HEK293 (cell line): ENCODE results near the gene ZNF593OS.

Experiments used
- CTCF ChIA-PET: fragments of 350-600 bp; formaldehyde crosslinking; extraction: SDS; loops from one replicate; lab custom pipeline; 2021; ENCODE audit warnings: antibody characterized with exemption; lab: Yijun Ruan, JAX
- POLR2A ChIA-PET: fragments of 300-600 bp; formaldehyde crosslinking; extraction: SDS; loops from one replicate; lab custom pipeline; 2020; ENCODE audit warnings: antibody characterized with exemption, inconsistent platforms; lab: Yijun Ruan, JAX
- H3K27ac ChIP-seq: fragments of 200-500 bp; sonication (Bioruptor generic); 2 replicates; pipeline ENCODE4 v1.5.1; 2014; ENCODE audit warnings: low read depth, low read length, control low read depth, inconsistent platforms; ENCODE audit errors: extremely low read depth
- H3K36me3 ChIP-seq, 2 experiments: fragments of 200-500 bp in 1 of 2; sonication (Bioruptor generic) in 1 of 2; 1 replicate in 1 of 2; 2 replicates in 1 of 2; pipeline ENCODE4 v1.5.1; 2014 to 2017; ENCODE audit warnings: inconsistent platforms in 2 of 2, low read length in 2 of 2; ENCODE audit not compliant: control insufficient read depth in 2 of 2, insufficient read depth in 1 of 2
- H3K4me1 ChIP-seq: fragments of 200-500 bp; sonication (Bioruptor generic); 2 replicates; pipeline ENCODE4 v1.5.1; 2014; ENCODE audit warnings: mild to moderate bottlenecking, low read length, inconsistent platforms; ENCODE audit not compliant: control insufficient read depth, insufficient read depth
- H3K4me3 ChIP-seq: 2 replicates; pipeline ENCODE4 v1.5.1; 2011; ENCODE audit warnings: low read depth, mild to moderate bottlenecking, control low read depth, low read length, moderate library complexity
- H3K9me3 ChIP-seq: fragments of 200-500 bp; sonication (Bioruptor generic); 2 replicates; pipeline ENCODE4 v1.5.1; 2014; ENCODE audit warnings: low read depth, low read length, inconsistent platforms; ENCODE audit not compliant: control insufficient read depth, insufficient read depth
- FEZF1 ChIP-seq: fragments of 450-650 bp; formaldehyde crosslinking; IDR thresholded peaks from 2 replicates; pipeline ENCODE4 v1.5.1; 2016; ENCODE audit warnings: missing biosample characterization, missing genetic modification characterization
- HOXA7 ChIP-seq: sonication (generic); formaldehyde crosslinking; IDR thresholded peaks from 2 replicates; pipeline ENCODE4 v1.8.1; 2022; ENCODE audit warnings: missing genetic modification reagents, borderline replicate concordance
- KLF16 ChIP-seq: fragments of 450-650 bp; formaldehyde crosslinking; IDR thresholded peaks from 2 replicates; pipeline ENCODE4 v1.5.1; 2017; ENCODE audit warnings: missing biosample characterization, missing genetic modification characterization
- OSR2 ChIP-seq: fragments of 450-650 bp; formaldehyde crosslinking; IDR thresholded peaks from 2 replicates; pipeline ENCODE4 v1.5.1; 2016; ENCODE audit warnings: missing biosample characterization, missing genetic modification characterization
- ZFHX2 ChIP-seq: fragments of 450-650 bp; formaldehyde crosslinking; conservative IDR thresholded peaks from 2 replicates; pipeline ENCODE4 v1.5.1; 2016; ENCODE audit warnings: missing biosample characterization, missing genetic modification characterization
- ZNF138 ChIP-seq: fragments of 450-650 bp; formaldehyde crosslinking; IDR thresholded peaks from 2 replicates; pipeline ENCODE4 v1.5.1; 2016; ENCODE audit warnings: missing biosample characterization, missing genetic modification characterization, borderline replicate concordance
- ZNF2 ChIP-seq: fragments of 450-650 bp; formaldehyde crosslinking; IDR thresholded peaks from 2 replicates; pipeline ENCODE4 v1.5.1; 2016; ENCODE audit warnings: missing biosample characterization, missing genetic modification characterization
- ZNF366 ChIP-seq: fragments of 450-650 bp; formaldehyde crosslinking; conservative IDR thresholded peaks from 2 replicates; pipeline ENCODE4 v1.5.1; 2016; ENCODE audit warnings: missing biosample characterization, missing genetic modification characterization
- ZNF600 ChIP-seq: fragments of 450-650 bp; formaldehyde crosslinking; IDR thresholded peaks from 2 replicates; pipeline ENCODE4 v1.5.1; 2016; ENCODE audit warnings: missing biosample characterization, missing genetic modification characterization
- ZNF610 ChIP-seq: fragments of 450-650 bp; formaldehyde crosslinking; IDR thresholded peaks from 2 replicates; pipeline ENCODE4 v1.5.1; 2016; ENCODE audit warnings: missing biosample characterization, missing genetic modification characterization, borderline replicate concordance
- ZNF658 ChIP-seq: fragments of 450-650 bp; formaldehyde crosslinking; IDR thresholded peaks from 2 replicates; pipeline ENCODE4; 2016; ENCODE audit warnings: missing biosample characterization, missing genetic modification characterization
- ZSCAN30 ChIP-seq: fragments of 450-650 bp; IDR thresholded peaks from 2 replicates; pipeline ENCODE4 v1.5.1; 2018; ENCODE audit warnings: missing biosample characterization, mild to moderate bottlenecking, missing genetic modification characterization, moderate library complexity
- TF ChIP-seq, protein P1 (sequence below): fragments of 450-650 bp; formaldehyde crosslinking; IDR thresholded peaks from 2 replicates; pipeline ENCODE4 v1.5.1; 2016; ENCODE audit warnings: missing biosample characterization, missing genetic modification characterization
- TF ChIP-seq, protein P2 (sequence below): fragments of 450-650 bp; formaldehyde crosslinking; IDR thresholded peaks from 2 replicates; pipeline ENCODE4 v1.5.1; 2017; ENCODE audit warnings: missing biosample characterization, missing genetic modification characterization
- TF ChIP-seq, protein P3 (sequence below): fragments of 450-650 bp; formaldehyde crosslinking; IDR thresholded peaks from 2 replicates; pipeline ENCODE4 v1.5.1; 2016; ENCODE audit warnings: missing biosample characterization, missing genetic modification characterization
- TF ChIP-seq, protein P4 (sequence below): fragments of 450-650 bp; formaldehyde crosslinking; IDR thresholded peaks from 2 replicates; pipeline ENCODE4 v1.5.1; 2016; ENCODE audit warnings: missing biosample characterization, missing genetic modification characterization
- TF ChIP-seq, protein P5 (sequence below): fragments of 450-650 bp; formaldehyde crosslinking; IDR thresholded peaks from 2 replicates; pipeline ENCODE4 v1.5.1; 2016; ENCODE audit warnings: missing biosample characterization, missing genetic modification characterization
- TF ChIP-seq, protein P6 (sequence below): fragments of 450-650 bp; IDR thresholded peaks from 2 replicates; pipeline ENCODE4 v1.5.1; 2018; ENCODE audit warnings: missing biosample characterization, missing genetic modification characterization
- TF ChIP-seq, protein P7 (sequence below): fragments of 450-650 bp; formaldehyde crosslinking; IDR thresholded peaks from 2 replicates; pipeline ENCODE4 v1.5.1; 2016; ENCODE audit warnings: missing biosample characterization, missing genetic modification characterization
- TF ChIP-seq, protein P8 (sequence below): fragments of 450-650 bp; formaldehyde crosslinking; IDR thresholded peaks from 2 replicates; pipeline ENCODE4 v1.5.1; 2016; ENCODE audit warnings: missing biosample characterization, missing genetic modification characterization

ZNF593OS gene

DNA sequence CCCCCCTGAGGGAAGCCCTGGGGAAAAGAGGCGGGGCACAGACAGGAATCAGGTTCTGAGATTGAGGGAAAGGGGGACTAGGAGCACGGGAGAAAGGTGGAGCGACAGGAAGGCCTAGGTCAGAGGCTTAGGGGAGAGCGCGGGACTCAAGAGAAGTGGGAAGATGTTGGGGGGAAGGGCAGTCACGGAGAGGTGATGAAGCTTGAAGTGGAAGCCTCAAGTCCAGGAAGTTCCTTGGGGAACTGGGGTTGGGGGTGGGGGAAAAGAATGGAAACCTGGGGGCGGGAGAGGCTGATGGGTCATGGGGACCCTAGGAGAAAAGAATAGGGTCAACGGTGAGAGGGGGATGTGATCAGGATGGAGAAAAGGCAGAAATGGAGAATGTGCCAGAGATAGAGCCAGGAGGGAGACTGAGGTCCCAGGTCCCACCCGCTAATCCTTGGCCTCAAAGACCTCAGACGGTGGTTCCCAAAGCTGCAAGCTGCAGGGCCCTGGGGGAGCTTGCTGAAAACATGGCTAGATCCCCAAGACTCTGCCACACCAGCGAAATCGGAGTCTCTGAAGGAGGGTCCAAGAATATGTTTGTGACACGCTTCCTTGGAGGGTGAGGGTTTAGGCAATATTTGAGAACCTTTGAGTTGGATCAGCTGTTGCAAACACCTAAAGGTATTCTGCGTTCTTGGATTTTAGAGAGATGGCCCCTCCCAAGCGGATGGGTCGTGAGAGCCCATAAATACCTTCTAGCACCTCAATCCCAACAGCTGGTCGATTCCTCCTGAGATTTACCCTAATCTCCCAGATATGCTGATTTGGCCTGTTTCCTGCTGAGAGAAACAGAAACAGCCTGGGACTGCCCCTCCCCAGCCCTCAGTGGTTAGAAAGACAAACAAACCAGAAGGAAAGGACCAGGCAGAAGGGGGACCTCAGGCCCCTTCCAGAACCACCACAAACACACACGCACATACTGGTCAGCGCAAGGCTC, 6.5 kb downstream of the ZNF593OS start (continued):
- TF ChIP-seq, protein P1, sequence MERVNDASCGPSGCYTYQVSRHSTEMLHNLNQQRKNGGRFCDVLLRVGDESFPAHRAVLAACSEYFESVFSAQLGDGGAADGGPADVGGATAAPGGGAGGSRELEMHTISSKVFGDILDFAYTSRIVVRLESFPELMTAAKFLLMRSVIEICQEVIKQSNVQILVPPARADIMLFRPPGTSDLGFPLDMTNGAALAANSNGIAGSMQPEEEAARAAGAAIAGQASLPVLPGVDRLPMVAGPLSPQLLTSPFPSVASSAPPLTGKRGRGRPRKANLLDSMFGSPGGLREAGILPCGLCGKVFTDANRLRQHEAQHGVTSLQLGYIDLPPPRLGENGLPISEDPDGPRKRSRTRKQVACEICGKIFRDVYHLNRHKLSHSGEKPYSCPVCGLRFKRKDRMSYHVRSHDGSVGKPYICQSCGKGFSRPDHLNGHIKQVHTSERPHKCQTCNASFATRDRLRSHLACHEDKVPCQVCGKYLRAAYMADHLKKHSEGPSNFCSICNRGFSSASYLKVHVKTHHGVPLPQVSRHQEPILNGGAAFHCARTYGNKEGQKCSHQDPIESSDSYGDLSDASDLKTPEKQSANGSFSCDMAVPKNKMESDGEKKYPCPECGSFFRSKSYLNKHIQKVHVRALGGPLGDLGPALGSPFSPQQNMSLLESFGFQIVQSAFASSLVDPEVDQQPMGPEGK (tag by site-specific recombination): peak; percentile 35; the same call in 1 of the 2 replicates
- no peak for TF ChIP-seq KLF16 (tag by site-specific recombination)

DNA sequence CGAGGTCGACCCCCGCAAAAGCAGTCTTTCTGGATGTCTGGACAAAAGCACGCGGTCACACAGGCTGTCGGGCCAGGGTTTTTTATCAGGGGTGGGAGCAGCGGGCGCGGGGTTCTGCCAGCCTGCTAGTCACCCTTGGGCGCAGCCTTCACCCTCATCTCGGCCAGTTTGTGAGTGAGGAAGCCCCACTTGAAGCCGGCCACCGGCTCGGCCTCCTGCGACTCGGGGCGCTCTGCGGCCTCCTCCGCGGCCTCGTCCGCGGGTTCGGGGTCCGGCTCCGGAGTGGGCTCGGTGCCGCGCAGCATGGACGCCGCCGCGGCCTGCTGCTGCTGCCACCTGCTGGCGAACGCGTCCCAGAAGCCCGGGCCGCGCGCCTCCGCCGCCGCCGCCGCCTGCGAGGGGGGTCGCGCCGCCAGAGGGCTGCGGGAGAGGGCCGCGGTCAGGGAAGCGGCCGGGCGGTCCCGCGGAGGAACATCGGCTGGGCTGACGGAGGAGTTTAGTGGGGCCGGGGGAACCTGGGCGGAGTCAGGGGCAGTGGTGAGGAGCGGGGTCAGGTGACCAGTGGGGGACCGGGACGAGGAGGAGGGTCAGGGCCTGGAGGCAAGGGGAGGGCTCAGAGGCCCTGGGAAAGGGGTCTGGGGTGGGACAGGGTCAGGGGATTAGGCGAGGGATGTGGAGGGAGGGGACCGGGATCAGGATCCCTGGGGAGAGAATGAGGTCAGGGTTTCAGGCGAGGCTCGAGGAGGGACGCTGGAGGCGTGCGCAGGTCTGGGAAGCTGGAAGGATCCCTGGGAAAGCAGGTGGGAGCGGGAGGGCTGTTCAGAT, 7.4 kb downstream of the ZNF593OS start:
- Histone ChIP-seq H3K27ac (no peak overlapping the region; the same call in 1 of the 2 replicates), H3K9me3 (no peaks in the 10 kb centered on the region), H3K4me3 (peak overlapping the region; percentile 24; the same call in 1 of the 2 replicates), H3K36me3 (no peaks in the 10 kb centered on the region), H3K4me1 (peaks cover 7% of the 10 kb centered on the region; the same call in 1 of the 2 replicates)
- CTCF ChIA-PET: interaction anchor here (0.9 to 2.5 kb wide), 5 partner anchors 14 to 269 kb away, joined by 3 to 16 read pairs (median 3); no protein-coding TSS in a partner anchor
- POLR2A ChIA-PET: interaction anchor here (0.5 kb wide), 1 partner anchor 242 kb away, joined by 6 read pairs; no protein-coding TSS in a partner anchor
- TF ChIP-seq HOXA7 (CRISPR knock-in tag) (no peak), ZSCAN30 (tag by site-specific recombination) (peak; percentile 82), ZNF366 (tag by site-specific recombination) (no peak), OSR2 (no peak), ZNF600 (tag by site-specific recombination) (no peak; the same call in 1 of the 2 replicates), ZFHX2 (tag by site-specific recombination) (no peak), ZNF2 (tag by site-specific recombination) (no peak), FEZF1 (tag by site-specific recombination) (no peak), ZNF138 (tag by site-specific recombination) (no peak), ZNF610 (tag by site-specific recombination) (no peak), ZNF658 (tag by site-specific recombination) (no peak)
- TF ChIP-seq, protein P2, sequence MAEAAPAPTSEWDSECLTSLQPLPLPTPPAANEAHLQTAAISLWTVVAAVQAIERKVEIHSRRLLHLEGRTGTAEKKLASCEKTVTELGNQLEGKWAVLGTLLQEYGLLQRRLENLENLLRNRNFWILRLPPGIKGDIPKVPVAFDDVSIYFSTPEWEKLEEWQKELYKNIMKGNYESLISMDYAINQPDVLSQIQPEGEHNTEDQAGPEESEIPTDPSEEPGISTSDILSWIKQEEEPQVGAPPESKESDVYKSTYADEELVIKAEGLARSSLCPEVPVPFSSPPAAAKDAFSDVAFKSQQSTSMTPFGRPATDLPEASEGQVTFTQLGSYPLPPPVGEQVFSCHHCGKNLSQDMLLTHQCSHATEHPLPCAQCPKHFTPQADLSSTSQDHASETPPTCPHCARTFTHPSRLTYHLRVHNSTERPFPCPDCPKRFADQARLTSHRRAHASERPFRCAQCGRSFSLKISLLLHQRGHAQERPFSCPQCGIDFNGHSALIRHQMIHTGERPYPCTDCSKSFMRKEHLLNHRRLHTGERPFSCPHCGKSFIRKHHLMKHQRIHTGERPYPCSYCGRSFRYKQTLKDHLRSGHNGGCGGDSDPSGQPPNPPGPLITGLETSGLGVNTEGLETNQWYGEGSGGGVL (tag by site-specific recombination): peak; percentile 90
- TF ChIP-seq, protein P3, sequence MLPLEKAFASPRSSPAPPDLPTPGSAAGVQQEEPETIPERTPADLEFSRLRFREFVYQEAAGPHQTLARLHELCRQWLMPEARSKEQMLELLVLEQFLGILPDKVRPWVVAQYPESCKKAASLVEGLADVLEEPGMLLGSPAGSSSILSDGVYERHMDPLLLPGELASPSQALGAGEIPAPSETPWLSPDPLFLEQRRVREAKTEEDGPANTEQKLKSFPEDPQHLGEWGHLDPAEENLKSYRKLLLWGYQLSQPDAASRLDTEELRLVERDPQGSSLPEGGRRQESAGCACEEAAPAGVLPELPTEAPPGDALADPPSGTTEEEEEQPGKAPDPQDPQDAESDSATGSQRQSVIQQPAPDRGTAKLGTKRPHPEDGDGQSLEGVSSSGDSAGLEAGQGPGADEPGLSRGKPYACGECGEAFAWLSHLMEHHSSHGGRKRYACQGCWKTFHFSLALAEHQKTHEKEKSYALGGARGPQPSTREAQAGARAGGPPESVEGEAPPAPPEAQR (tag by site-specific recombination): no peak
- TF ChIP-seq, protein P4, sequence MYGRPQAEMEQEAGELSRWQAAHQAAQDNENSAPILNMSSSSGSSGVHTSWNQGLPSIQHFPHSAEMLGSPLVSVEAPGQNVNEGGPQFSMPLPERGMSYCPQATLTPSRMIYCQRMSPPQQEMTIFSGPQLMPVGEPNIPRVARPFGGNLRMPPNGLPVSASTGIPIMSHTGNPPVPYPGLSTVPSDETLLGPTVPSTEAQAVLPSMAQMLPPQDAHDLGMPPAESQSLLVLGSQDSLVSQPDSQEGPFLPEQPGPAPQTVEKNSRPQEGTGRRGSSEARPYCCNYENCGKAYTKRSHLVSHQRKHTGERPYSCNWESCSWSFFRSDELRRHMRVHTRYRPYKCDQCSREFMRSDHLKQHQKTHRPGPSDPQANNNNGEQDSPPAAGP: peak; percentile 97
- TF ChIP-seq, protein P5, sequence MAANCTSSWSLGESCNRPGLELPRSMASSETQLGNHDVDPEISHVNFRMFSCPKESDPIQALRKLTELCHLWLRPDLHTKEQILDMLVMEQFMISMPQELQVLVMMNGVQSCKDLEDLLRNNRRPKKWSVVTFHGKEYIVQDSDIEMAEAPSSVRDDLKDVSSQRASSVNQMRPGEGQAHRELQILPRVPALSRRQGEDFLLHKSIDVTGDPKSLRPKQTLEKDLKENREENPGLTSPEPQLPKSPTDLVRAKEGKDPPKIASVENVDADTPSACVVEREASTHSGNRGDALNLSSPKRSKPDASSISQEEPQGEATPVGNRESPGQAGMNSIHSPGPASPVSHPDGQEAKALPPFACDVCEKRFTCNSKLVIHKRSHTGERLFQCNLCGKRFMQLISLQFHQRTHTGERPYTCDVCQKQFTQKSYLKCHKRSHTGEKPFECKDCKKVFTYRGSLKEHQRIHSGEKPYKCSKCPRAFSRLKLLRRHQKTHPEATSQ: no peak
- TF ChIP-seq, protein P6, sequence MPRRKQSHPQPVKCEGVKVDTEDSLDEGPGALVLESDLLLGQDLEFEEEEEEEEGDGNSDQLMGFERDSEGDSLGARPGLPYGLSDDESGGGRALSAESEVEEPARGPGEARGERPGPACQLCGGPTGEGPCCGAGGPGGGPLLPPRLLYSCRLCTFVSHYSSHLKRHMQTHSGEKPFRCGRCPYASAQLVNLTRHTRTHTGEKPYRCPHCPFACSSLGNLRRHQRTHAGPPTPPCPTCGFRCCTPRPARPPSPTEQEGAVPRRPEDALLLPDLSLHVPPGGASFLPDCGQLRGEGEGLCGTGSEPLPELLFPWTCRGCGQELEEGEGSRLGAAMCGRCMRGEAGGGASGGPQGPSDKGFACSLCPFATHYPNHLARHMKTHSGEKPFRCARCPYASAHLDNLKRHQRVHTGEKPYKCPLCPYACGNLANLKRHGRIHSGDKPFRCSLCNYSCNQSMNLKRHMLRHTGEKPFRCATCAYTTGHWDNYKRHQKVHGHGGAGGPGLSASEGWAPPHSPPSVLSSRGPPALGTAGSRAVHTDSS (tag by site-specific recombination): no peak
- TF ChIP-seq, protein P7, sequence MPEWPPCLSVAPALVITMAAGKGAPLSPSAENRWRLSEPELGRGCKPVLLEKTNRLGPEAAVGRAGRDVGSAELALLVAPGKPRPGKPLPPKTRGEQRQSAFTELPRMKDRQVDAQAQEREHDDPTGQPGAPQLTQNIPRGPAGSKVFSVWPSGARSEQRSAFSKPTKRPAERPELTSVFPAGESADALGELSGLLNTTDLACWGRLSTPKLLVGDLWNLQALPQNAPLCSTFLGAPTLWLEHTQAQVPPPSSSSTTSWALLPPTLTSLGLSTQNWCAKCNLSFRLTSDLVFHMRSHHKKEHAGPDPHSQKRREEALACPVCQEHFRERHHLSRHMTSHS (tag by site-specific recombination): no peak
- TF ChIP-seq, protein P8, sequence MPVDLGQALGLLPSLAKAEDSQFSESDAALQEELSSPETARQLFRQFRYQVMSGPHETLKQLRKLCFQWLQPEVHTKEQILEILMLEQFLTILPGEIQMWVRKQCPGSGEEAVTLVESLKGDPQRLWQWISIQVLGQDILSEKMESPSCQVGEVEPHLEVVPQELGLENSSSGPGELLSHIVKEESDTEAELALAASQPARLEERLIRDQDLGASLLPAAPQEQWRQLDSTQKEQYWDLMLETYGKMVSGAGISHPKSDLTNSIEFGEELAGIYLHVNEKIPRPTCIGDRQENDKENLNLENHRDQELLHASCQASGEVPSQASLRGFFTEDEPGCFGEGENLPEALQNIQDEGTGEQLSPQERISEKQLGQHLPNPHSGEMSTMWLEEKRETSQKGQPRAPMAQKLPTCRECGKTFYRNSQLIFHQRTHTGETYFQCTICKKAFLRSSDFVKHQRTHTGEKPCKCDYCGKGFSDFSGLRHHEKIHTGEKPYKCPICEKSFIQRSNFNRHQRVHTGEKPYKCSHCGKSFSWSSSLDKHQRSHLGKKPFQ (tag by site-specific recombination): peak; percentile 43; the same call in 1 of the 2 replicates
